ENCODE results near the gene HNRNPC. TPM values are rescaled to one million over a fixed set of nuclear protein-coding genes. Genes with fewer than 3 reads are reported as not detected.
A peak's percentile ranks its signal among the peaks of the same experiment; 100 is the strongest.

HNRNPC gene
- polyA plus RNA-seq, 3 donors from 2014 or later = 622 to 879 (median 758) TPM

GRCh38 chr14:21248739-21249411, 20.4 kb downstream of the HNRNPC start:
- Mint-ChIP-seq H3K4me3 (no peak overlapping the region), H3K27me3 (ENCODE audit: low read depth in 3 of 3) (peaks cover 3 to 7% (median 5%) of the 10 kb centered on the region in 3 donors), H3K36me3 (peaks cover 6 to 30% (median 15%) of the 10 kb centered on the region in 3 donors), H3K27ac (peak overlapping the region in 1 of 6 donors; percentile 21), H3K9me3 (no peaks in the 10 kb centered on the region), H3K4me1 (peaks cover 67 to 90% of the 10 kb centered on the region in 2 donors)
- no peak for DNase-seq

GRCh38 chr14:21248338-21248737, 20.9 kb downstream of the HNRNPC start:
- Mint-ChIP-seq H3K27ac (peak overlapping the region in 5 of 6 donors; percentile 21 to 76 (median 68)), H3K9me3 (no peaks in the 10 kb centered on the region), H3K4me3 (no peak overlapping the region), H3K27me3 (ENCODE audit: low read depth in 3 of 3) (peaks cover 3 to 7% (median 5%) of the 10 kb centered on the region in 3 donors), H3K4me1 (peaks cover 64 to 87% of the 10 kb centered on the region in 2 donors), H3K36me3 (peaks cover 6 to 30% (median 16%) of the 10 kb centered on the region in 3 donors)
- no peak for DNase-seq

GRCh38 chr14:21245813-21246212, 23.4 kb downstream of the HNRNPC start:
- Mint-ChIP-seq H3K4me1 (peaks cover 68 to 91% of the 10 kb centered on the region in 2 donors), H3K27me3 (ENCODE audit: low read depth in 3 of 3) (peaks cover 4 to 6% (median 5%) of the 10 kb centered on the region in 3 donors), H3K4me3 (no peak overlapping the region)

GRCh38 chr14:21244544-21244943, 24.7 kb downstream of the HNRNPC start:
- DNase-seq = no peak
- Mint-ChIP-seq H3K27me3 (ENCODE audit: low read depth in 3 of 3) (peaks cover 0 to 6% (median 6%) of the 10 kb centered on the region in 3 donors), H3K9me3 (no peaks in the 10 kb centered on the region), H3K36me3 (peaks cover 0 to 14% (median 13%) of the 10 kb centered on the region in 3 donors), H3K4me3 (peak overlapping the region in 1 of 5 donors; percentile 21), H3K27ac (peak overlapping the region in 5 of 6 donors; percentile 2 to 59 (median 28)), H3K4me1 (peaks cover 69 to 91% of the 10 kb centered on the region in 2 donors)

More at GRCh38 chr14:21245813-21246212, 23.4 kb downstream of the HNRNPC start:
- Mint-ChIP-seq H3K27ac (peak overlapping the region in 3 of 6 donors; percentile 9 to 65 (median 45)), H3K9me3 (no peaks in the 10 kb centered on the region), H3K36me3 (peaks cover 6 to 23% (median 19%) of the 10 kb centered on the region in 3 donors)
- no peak for DNase-seq

- Mint-ChIP-seq H3K4me3 (no peak overlapping the region), H3K4me1 (peaks cover 72 to 93% of the 10 kb centered on the region in 2 donors), H3K36me3 (peaks cover 0 to 11% (median 5%) of the 10 kb centered on the region in 3 donors), H3K9me3 (no peaks in the 10 kb centered on the region), H3K27me3 (ENCODE audit: low read depth in 3 of 3) (peaks cover 0 to 6% (median 6%) of the 10 kb centered on the region in 3 donors), H3K27ac (peak overlapping the region in 5 of 6 donors; percentile 12 to 88 (median 62))
- DNase-seq = no peak
Measured at GRCh38 chr14:21241218-21241819, 27.9 kb downstream of the HNRNPC start.

GRCh38 chr14:21240417-21240816, 28.8 kb downstream of the HNRNPC start:
- peaks cover 0 to 4% (median 3%) of the 10 kb centered on the region in 3 donors for H3K27me3 Mint-ChIP-seq (ENCODE audit: low read depth in 3 of 3)
- no peak for DNase-seq
- peak overlapping the region; percentile 44 to 87 (median 72) for H3K27ac Mint-ChIP-seq
- H3K4me1 Mint-ChIP-seq = peaks cover 73 to 94% of the 10 kb centered on the region in 2 donors
- H3K9me3 Mint-ChIP-seq = no peaks in the 10 kb centered on the region
- H3K4me3 Mint-ChIP-seq = peak overlapping the region in 2 of 5 donors; percentile 19 to 35
- H3K36me3 Mint-ChIP-seq = peaks cover 0 to 11% (median 5%) of the 10 kb centered on the region in 3 donors

GRCh38 chr14:21238823-21239518, 30.3 kb downstream of the HNRNPC start:
- H3K27me3 Mint-ChIP-seq (ENCODE audit: low read depth in 3 of 3) = peaks cover 0 to 3% (median 1%) of the 10 kb centered on the region in 3 donors
- peaks cover 0 to 10% (median 9%) of the 10 kb centered on the region in 3 donors for H3K36me3 Mint-ChIP-seq
- H3K4me3 Mint-ChIP-seq = no peak overlapping the region
- peaks cover 74 to 96% of the 10 kb centered on the region in 2 donors for H3K4me1 Mint-ChIP-seq
- H3K9me3 Mint-ChIP-seq = no peaks in the 10 kb centered on the region
- H3K27ac Mint-ChIP-seq = peak overlapping the region; percentile 8 to 74 (median 50)
- DNase-seq = no peak

GRCh38 chr14:21236948-21237797, 32.1 kb downstream of the HNRNPC start:
- H3K4me3 Mint-ChIP-seq = peak overlapping the region in 1 of 5 donors; percentile 47
- DNase-seq = no peak
- peak overlapping the region; percentile 7 to 88 (median 62) for H3K27ac Mint-ChIP-seq
- H3K36me3 Mint-ChIP-seq = peaks cover 0 to 12% (median 11%) of the 10 kb centered on the region in 3 donors
- H3K9me3 Mint-ChIP-seq = no peaks in the 10 kb centered on the region
- H3K27me3 Mint-ChIP-seq (ENCODE audit: low read depth in 3 of 3) = peaks cover 0 to 3% (median 1%) of the 10 kb centered on the region in 3 donors
- peaks cover 78 to 98% of the 10 kb centered on the region in 2 donors for H3K4me1 Mint-ChIP-seq

- H3K36me3 Mint-ChIP-seq = peaks cover 0 to 35% (median 29%) of the 10 kb centered on the region in 3 donors
- H3K9me3 Mint-ChIP-seq = no peaks in the 10 kb centered on the region
- peak overlapping the region in 2 of 5 donors; percentile 8 to 52 for H3K4me3 Mint-ChIP-seq
- DNase-seq = no peak
- peaks cover 91 to 100% of the 10 kb centered on the region in 2 donors for H3K4me1 Mint-ChIP-seq
- peaks cover 0 to 14% (median 14%) of the 10 kb centered on the region in 3 donors for H3K27me3 Mint-ChIP-seq (ENCODE audit: low read depth in 3 of 3)
- peak overlapping the region; percentile 15 to 84 (median 68) for H3K27ac Mint-ChIP-seq
Measured at GRCh38 chr14:21234112-21234511, 35.1 kb downstream of the HNRNPC start.

- DNase-seq = no peak
- peaks cover 0 to 35% (median 29%) of the 10 kb centered on the region in 3 donors for H3K36me3 Mint-ChIP-seq
- H3K27ac Mint-ChIP-seq = peak overlapping the region; percentile 15 to 84 (median 73)
- H3K9me3 Mint-ChIP-seq = no peaks in the 10 kb centered on the region
- peaks cover 0 to 15% (median 14%) of the 10 kb centered on the region in 3 donors for H3K27me3 Mint-ChIP-seq (ENCODE audit: low read depth in 3 of 3)
- peak overlapping the region in 2 of 5 donors; percentile 27 to 52 for H3K4me3 Mint-ChIP-seq
- H3K4me1 Mint-ChIP-seq = peaks cover 87 to 96% of the 10 kb centered on the region in 2 donors
Measured at GRCh38 chr14:21233457-21234076, 35.7 kb downstream of the HNRNPC start.

GRCh38 chr14:21231020-21231652, 38.1 kb downstream of the HNRNPC start:
- Mint-ChIP-seq H3K9me3 (no peaks in the 10 kb centered on the region), H3K27ac (peak overlapping the region; percentile 87 to 96 (median 94)), H3K27me3 (ENCODE audit: low read depth in 3 of 3) (peaks cover 0 to 15% (median 14%) of the 10 kb centered on the region in 3 donors), H3K4me1 (peaks cover 87 to 91% of the 10 kb centered on the region in 2 donors), H3K36me3 (peaks cover 4 to 42% (median 34%) of the 10 kb centered on the region in 3 donors), H3K4me3 (peak overlapping the region; percentile 67 to 83 (median 76))
- peak; percentile 61 to 67 (median 62) for DNase-seq

GRCh38 chr14:21229821-21230220, 39.4 kb downstream of the HNRNPC start:
- DNase-seq = peak; percentile 66 to 74 (median 70)
- Mint-ChIP-seq H3K36me3 (peaks cover 4 to 42% (median 34%) of the 10 kb centered on the region in 3 donors), H3K4me3 (peak overlapping the region; percentile 65 to 83 (median 76)), H3K27me3 (ENCODE audit: low read depth in 3 of 3) (peaks cover 0 to 15% (median 14%) of the 10 kb centered on the region in 3 donors), H3K9me3 (no peaks in the 10 kb centered on the region), H3K27ac (peak overlapping the region; percentile 87 to 96 (median 94)), H3K4me1 (peaks cover 77 to 81% of the 10 kb centered on the region in 2 donors)
